GM18861 (cell line): ENCODE data around the gene SLC43A1.

Experiments used
- ATAC-seq: cut with Tn5 transposase; IDR thresholded peaks from one replicate; pipeline ENCODE4 v1.9.1; 2021; ENCODE audit not compliant: unreplicated experiment

The SLC43A1 gene

GRCh38 chr11:57479911-57480310, 35.6 kb downstream of the SLC43A1 start:
- ATAC-seq: no peak

- no peak for ATAC-seq
Observed at GRCh38 chr11:57479021-57479663, 36.4 kb downstream of the SLC43A1 start.

- no peak for ATAC-seq
Observed at GRCh38 chr11:57477507-57478189, 37.9 kb downstream of the SLC43A1 start.

GRCh38 chr11:57476757-57477506, 38.6 kb downstream of the SLC43A1 start:
- peak; percentile 33 for ATAC-seq

- peak; percentile 16 for ATAC-seq
Observed at GRCh38 chr11:57476047-57476756, 39.3 kb downstream of the SLC43A1 start.

GRCh38 chr11:57475671-57476046, 39.8 kb downstream of the SLC43A1 start:
- no peak for ATAC-seq

- no peak for ATAC-seq
Observed at GRCh38 chr11:57475191-57475590, 40.3 kb downstream of the SLC43A1 start.

GRCh38 chr11:57474803-57475115, 40.7 kb downstream of the SLC43A1 start:
- no peak for ATAC-seq

GRCh38 chr11:57474017-57474802, 41.3 kb downstream of the SLC43A1 start:
- ATAC-seq: no peak

GRCh38 chr11:57473285-57473841, 42.1 kb downstream of the SLC43A1 start:
- ATAC-seq: no peak

- no peak for ATAC-seq
Observed at GRCh38 chr11:57471496-57471895, 44.0 kb downstream of the SLC43A1 start.

- no peak for ATAC-seq
Observed at GRCh38 chr11:57469268-57469667, 46.2 kb downstream of the SLC43A1 start.

- no peak for ATAC-seq
Observed at GRCh38 chr11:57468276-57468675, 47.2 kb downstream of the SLC43A1 start.

GRCh38 chr11:57467508-57468157, 47.9 kb downstream of the SLC43A1 start:
- ATAC-seq: no peak

GRCh38 chr11:57466680-57467079, 48.8 kb downstream of the SLC43A1 start:
- no peak for ATAC-seq

- ATAC-seq: no peak
Observed at GRCh38 chr11:57464539-57465181, 50.8 kb downstream of the SLC43A1 start.

- ATAC-seq: no peak
Observed at GRCh38 chr11:57463671-57464538, 51.6 kb downstream of the SLC43A1 start.

- ATAC-seq: no peak
Observed at GRCh38 chr11:57462597-57462996, 52.9 kb downstream of the SLC43A1 start.
